Measurements from ENCODE around the gene FLNB. TPM values are rescaled to one million over a fixed set of nuclear protein-coding genes. Genes with fewer than 3 reads are reported as not detected.
A peak's percentile ranks its signal among the peaks of the same experiment; 100 is the strongest.

Gene FLNB
- total RNA-seq, 4 donors from 2014 or later = 61.9 to 114 (median 89.9) TPM

DNA sequence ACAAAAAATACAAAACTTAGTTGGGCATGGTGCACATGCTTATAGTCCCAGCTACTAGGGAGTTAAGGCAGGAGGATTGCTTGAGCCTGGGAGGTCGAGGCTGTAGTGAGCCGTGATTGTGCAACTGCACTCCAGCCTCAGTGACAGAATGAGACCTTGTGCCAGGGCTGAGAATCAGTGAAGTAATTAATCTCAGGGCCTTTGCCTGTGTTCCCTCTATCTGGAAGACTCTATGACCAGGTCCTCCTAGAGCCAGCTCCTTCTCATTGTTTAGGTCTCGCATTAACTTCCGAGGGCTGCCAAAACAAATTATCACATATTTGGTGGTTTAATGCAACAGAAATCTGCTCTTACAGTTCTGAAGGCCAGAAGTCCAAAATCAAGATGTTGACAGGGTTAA, 41.4 kb upstream of the FLNB start:
- Histone ChIP-seq H3K27ac (replicated peaks in 1 of 4) (peak overlapping the region in 2 of 4 donors; percentile 22 to 26), H3K27me3 (no peaks in the 10 kb centered on the region), H3K4me3 (no peak overlapping the region), H3K36me3 (no peaks in the 10 kb centered on the region), H3K9me3 (no peaks in the 10 kb centered on the region), H3K4me1 (peaks cover 8 to 34% (median 21%) of the 10 kb centered on the region in 4 donors)
- intact Hi-C loops (cut with DNase I) = no loop called here
- TF ChIP-seq POLR2A (IDR thresholded peaks at IDR 0.05; ENCODE audit: low read depth) (no peak), POLR2AphosphoS5 (IDR thresholded peaks at IDR 0.05) (peak in 1 of 2 donors; percentile 50)
- WGBS = 34% methylated on average over 4 of the region's 4 CpGs
- DNase-seq (ENCODE audit: extremely low spot score) = no peak

DNA sequence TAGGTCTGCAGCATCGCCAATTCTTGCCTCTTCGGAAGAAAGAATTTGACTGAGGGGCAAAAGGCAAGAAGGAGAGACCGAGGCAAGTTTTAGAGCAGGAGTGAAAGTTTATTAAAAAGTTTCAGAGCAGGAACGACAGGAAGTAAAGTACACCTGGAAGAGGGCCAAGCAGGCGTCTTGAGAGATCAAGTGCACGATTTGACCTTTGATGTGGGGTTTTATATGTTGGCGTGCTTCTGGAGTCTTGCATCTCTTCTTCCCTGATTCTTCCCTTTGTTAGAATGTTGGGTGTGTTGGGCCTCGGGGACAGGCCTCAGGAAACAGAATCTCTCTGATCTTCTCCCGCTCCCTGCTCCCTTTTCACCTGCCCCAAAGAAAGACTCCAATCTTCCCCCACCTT, 40.6 kb upstream of the FLNB start:
- DNase-seq (ENCODE audit: extremely low spot score) = no peak
- no peaks in the 10 kb centered on the region for H3K9me3 ChIP-seq
- H3K27ac ChIP-seq (replicated peaks in 1 of 4) = no peak overlapping the region
- intact Hi-C loops (cut with DNase I) = no loop called here
- 80% methylated on average over 9 of the region's 9 CpGs for WGBS
- H3K27me3 ChIP-seq = no peaks in the 10 kb centered on the region
- TF ChIP-seq, protein P1, sequence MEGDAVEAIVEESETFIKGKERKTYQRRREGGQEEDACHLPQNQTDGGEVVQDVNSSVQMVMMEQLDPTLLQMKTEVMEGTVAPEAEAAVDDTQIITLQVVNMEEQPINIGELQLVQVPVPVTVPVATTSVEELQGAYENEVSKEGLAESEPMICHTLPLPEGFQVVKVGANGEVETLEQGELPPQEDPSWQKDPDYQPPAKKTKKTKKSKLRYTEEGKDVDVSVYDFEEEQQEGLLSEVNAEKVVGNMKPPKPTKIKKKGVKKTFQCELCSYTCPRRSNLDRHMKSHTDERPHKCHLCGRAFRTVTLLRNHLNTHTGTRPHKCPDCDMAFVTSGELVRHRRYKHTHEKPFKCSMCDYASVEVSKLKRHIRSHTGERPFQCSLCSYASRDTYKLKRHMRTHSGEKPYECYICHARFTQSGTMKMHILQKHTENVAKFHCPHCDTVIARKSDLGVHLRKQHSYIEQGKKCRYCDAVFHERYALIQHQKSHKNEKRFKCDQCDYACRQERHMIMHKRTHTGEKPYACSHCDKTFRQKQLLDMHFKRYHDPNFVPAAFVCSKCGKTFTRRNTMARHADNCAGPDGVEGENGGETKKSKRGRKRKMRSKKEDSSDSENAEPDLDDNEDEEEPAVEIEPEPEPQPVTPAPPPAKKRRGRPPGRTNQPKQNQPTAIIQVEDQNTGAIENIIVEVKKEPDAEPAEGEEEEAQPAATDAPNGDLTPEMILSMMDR (IDR thresholded peaks at IDR 0.05) = no peak
- TF ChIP-seq POLR2AphosphoS5 (IDR thresholded peaks at IDR 0.05) = no peak
- no peaks in the 10 kb centered on the region for H3K36me3 ChIP-seq
- no peak overlapping the region for H3K4me3 ChIP-seq
- peaks cover 8 to 42% (median 28%) of the 10 kb centered on the region in 4 donors for H3K4me1 ChIP-seq

DNA sequence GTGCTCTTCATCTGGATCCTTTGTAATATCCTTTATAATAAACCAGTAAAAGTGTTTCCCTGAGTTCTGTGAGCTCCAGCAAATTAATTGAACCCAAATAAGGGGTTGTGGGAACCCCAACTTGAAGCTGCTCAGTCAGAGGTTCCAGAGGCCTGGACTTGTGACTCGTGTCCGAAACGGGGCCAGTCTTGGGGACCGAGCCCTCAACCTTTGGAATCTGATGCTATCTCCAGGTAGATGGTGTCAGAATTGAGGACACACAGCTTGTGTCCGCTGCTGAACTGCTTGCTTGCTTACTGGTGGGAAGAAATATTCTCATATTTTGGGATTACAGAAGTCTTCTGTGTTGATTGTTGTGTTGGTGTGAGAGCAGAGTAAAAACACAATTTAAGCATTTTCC, 39.7 kb upstream of the FLNB start:
- TF ChIP-seq POLR2AphosphoS5 (IDR thresholded peaks at IDR 0.05) (no peak), POLR2A (IDR thresholded peaks at IDR 0.05; ENCODE audit: low read depth) (no peak)
- WGBS = 99% methylated on average over 5 of the region's 5 CpGs
- Histone ChIP-seq H3K9me3 (no peaks in the 10 kb centered on the region), H3K4me3 (no peak overlapping the region), H3K36me3 (no peaks in the 10 kb centered on the region), H3K27ac (replicated peaks in 1 of 4) (no peak overlapping the region), H3K27me3 (no peaks in the 10 kb centered on the region), H3K4me1 (peaks cover 8 to 47% (median 34%) of the 10 kb centered on the region in 4 donors)
- intact Hi-C loops (cut with DNase I) = no loop called here
- no peak for DNase-seq (ENCODE audit: extremely low spot score)

DNA sequence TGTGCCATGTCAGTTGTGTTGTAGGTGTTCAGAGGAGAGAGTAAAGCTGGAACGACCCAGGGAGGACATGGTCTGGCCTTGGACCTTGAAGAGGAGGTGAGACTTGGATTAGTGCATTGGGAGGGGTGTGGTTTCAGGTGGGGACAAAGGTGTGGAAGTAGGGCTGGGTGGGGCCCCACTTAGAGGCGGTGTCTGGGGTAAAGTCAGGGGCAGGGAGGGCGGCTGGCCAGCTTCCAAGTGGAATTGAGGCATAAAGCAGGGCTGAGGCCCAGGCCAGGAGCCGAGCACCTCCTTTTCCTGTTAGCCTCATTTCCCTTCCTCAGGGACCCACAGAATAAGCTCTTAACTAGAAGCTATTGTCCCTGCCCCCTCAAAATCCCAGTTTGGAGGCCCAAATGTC, 36.2 kb upstream of the FLNB start:
- TF ChIP-seq EP300 (IDR thresholded peaks at IDR 0.05) (no peak), POLR2A (IDR thresholded peaks at IDR 0.05; ENCODE audit: low read depth) (no peak)
- H3K9me3 ChIP-seq = no peaks in the 10 kb centered on the region
- DNase-seq (ENCODE audit: extremely low spot score) = no peak
- intact Hi-C loops (cut with DNase I) = no loop called here
- peaks cover 22 to 41% (median 37%) of the 10 kb centered on the region in 4 donors for H3K4me1 ChIP-seq
- WGBS = 81% methylated on average over 4 of the region's 4 CpGs
- H3K4me3 ChIP-seq = no peak overlapping the region
- H3K36me3 ChIP-seq = no peaks in the 10 kb centered on the region
- peak overlapping the region; percentile 21 to 48 (median 36) for H3K27ac ChIP-seq (replicated peaks in 1 of 4)
- H3K27me3 ChIP-seq = no peaks in the 10 kb centered on the region

DNA sequence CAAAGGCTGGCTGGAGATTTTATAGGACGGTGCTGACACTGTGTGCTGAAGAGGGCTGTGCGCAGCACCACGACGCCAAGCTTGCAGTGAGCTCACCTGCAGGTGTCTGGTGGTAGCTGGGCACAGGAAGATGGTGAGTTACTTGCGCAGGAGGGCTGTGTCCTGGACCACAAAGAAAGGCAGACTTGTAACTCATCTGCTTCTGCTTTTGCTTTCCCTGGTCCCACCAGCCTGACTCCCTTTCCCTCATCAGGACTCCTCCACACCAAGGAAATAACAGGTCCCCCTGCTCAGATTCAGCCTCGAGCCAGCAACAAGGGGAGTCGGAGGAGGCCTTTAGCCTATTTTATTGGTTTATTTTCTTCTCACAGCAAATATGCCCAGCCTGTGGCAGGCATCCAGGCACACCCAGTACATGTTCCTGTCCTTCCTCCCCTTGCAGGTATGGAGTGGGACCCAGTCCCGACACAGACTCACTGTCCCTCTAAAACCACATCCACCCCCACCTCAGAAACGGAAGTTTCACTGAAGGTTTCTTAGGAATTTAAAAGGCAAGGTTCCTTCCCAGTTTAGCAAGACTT, 35.6 kb upstream of the FLNB start:
- no peaks in the 10 kb centered on the region for H3K36me3 ChIP-seq
- H3K4me3 ChIP-seq = no peak overlapping the region
- WGBS = 65% methylated on average over 9 of the region's 9 CpGs
- TF ChIP-seq, protein P1 (IDR thresholded peaks at IDR 0.05) = no peak
- TF ChIP-seq POLR2AphosphoS5 (IDR thresholded peaks at IDR 0.05) = no peak
- no peak for TF ChIP-seq POLR2A (IDR thresholded peaks at IDR 0.05; ENCODE audit: low read depth)
- no peak for TF ChIP-seq EP300 (IDR thresholded peaks at IDR 0.05)
- intact Hi-C loops (cut with DNase I) = no loop called here
- H3K27ac ChIP-seq (replicated peaks in 1 of 4) = peak overlapping the region; percentile 26 to 48 (median 38)
- H3K4me1 ChIP-seq = peaks cover 23 to 40% (median 33%) of the 10 kb centered on the region in 4 donors
- DNase-seq (ENCODE audit: extremely low spot score) = no peak
- H3K27me3 ChIP-seq = no peaks in the 10 kb centered on the region
- H3K9me3 ChIP-seq = no peaks in the 10 kb centered on the region

DNA sequence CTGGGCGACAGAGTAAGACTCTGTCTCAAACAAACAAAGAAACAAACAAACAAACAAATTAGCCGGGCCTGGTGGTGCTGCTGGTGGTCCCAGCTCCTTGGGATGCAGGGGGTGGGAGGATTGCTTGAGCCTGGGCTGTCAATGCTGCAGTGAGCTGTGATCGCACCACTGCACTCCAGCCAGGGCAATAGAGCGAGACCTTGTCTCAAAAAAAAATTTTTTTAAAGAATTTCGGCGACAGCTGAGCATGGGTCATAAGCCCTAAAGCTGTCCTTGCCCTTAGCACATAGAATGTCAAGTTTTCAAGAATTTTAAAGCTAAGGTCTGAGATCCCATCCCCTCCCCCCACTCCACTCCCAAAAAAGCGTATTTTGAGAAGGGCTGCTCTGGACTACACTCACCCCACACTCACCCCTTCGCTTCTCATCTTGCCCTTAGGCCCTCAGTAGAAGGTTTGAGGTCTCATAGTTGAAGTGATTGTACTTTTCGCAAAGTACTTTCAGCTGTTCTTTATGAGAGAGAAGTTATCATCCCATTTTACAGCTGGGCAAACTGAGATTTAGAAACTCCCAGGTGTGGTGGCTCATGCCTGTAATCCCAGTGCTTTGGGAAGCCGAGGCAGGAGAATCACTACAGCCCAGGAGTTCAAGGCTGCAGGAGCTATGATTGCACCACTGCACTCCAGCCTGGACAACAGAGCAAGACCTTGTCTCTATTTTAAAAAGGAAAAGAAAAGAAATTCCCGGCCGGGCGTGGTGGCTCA, 34.3 kb upstream of the FLNB start:
- Histone ChIP-seq H3K36me3 (no peaks in the 10 kb centered on the region), H3K27ac (replicated peaks in 1 of 4) (peak overlapping the region in 1 of 4 donors; percentile 5), H3K27me3 (no peaks in the 10 kb centered on the region), H3K9me3 (no peaks in the 10 kb centered on the region), H3K4me1 (peaks cover 28 to 50% (median 36%) of the 10 kb centered on the region in 4 donors), H3K4me3 (no peak overlapping the region)
- WGBS = 96% methylated on average over 13 of the region's 13 CpGs
- intact Hi-C loops (cut with DNase I) = no loop called here
- DNase-seq (ENCODE audit: extremely low spot score) = no peak
- TF ChIP-seq POLR2A (IDR thresholded peaks at IDR 0.05; ENCODE audit: low read depth) = no peak
- no peak for TF ChIP-seq EP300 (IDR thresholded peaks at IDR 0.05)
- no peak for TF ChIP-seq POLR2AphosphoS5 (IDR thresholded peaks at IDR 0.05)
- TF ChIP-seq, protein P1 (IDR thresholded peaks at IDR 0.05) = no peak

All from esophagus muscularis mucosa (tissue), 4 donors.